Measurements from ENCODE around the gene GREB1. TPM values are rescaled to one million over a fixed set of nuclear protein-coding genes. Genes with fewer than 3 reads are reported as not detected.

The GREB1 gene
- total and polyA plus RNA-seq, 2 of the 13 experiments (the other 11 are each of a cell fraction or from before 2014, with no cell fraction given) = 31.3 to 61.2 TPM

- peak; percentile 87 for TF ChIP-seq AHDC1 (CRISPR knock-in tag; IDR thresholded peaks at IDR 0.05; ENCODE audit: borderline replicate concordance)
- no peak for TF ChIP-seq ZNF180 (CRISPR knock-in tag; IDR thresholded peaks at IDR 0.05; ENCODE audit: borderline replicate concordance, low read depth)
- TF ChIP-seq ZNF225 (CRISPR knock-in tag; IDR thresholded peaks at IDR 0.05) = no peak; the same call in 1 of the 2 replicates
- TF ChIP-seq ZNF788 (CRISPR knock-in tag; IDR thresholded peaks at IDR 0.05; ENCODE audit: borderline replicate concordance) = no peak
- no peak for TF ChIP-seq ZNF484 (CRISPR knock-in tag; IDR thresholded peaks at IDR 0.05; ENCODE audit: borderline replicate concordance, low read depth)
- TF ChIP-seq, protein P1, sequence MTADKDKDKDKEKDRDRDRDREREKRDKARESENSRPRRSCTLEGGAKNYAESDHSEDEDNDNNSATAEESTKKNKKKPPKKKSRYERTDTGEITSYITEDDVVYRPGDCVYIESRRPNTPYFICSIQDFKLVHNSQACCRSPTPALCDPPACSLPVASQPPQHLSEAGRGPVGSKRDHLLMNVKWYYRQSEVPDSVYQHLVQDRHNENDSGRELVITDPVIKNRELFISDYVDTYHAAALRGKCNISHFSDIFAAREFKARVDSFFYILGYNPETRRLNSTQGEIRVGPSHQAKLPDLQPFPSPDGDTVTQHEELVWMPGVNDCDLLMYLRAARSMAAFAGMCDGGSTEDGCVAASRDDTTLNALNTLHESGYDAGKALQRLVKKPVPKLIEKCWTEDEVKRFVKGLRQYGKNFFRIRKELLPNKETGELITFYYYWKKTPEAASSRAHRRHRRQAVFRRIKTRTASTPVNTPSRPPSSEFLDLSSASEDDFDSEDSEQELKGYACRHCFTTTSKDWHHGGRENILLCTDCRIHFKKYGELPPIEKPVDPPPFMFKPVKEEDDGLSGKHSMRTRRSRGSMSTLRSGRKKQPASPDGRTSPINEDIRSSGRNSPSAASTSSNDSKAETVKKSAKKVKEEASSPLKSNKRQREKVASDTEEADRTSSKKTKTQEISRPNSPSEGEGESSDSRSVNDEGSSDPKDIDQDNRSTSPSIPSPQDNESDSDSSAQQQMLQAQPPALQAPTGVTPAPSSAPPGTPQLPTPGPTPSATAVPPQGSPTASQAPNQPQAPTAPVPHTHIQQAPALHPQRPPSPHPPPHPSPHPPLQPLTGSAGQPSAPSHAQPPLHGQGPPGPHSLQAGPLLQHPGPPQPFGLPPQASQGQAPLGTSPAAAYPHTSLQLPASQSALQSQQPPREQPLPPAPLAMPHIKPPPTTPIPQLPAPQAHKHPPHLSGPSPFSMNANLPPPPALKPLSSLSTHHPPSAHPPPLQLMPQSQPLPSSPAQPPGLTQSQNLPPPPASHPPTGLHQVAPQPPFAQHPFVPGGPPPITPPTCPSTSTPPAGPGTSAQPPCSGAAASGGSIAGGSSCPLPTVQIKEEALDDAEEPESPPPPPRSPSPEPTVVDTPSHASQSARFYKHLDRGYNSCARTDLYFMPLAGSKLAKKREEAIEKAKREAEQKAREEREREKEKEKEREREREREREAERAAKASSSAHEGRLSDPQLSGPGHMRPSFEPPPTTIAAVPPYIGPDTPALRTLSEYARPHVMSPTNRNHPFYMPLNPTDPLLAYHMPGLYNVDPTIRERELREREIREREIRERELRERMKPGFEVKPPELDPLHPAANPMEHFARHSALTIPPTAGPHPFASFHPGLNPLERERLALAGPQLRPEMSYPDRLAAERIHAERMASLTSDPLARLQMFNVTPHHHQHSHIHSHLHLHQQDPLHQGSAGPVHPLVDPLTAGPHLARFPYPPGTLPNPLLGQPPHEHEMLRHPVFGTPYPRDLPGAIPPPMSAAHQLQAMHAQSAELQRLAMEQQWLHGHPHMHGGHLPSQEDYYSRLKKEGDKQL (CRISPR knock-in tag; IDR thresholded peaks at IDR 0.05; ENCODE audit: low read depth) = peak; percentile 78
- TF ChIP-seq, protein P2, sequence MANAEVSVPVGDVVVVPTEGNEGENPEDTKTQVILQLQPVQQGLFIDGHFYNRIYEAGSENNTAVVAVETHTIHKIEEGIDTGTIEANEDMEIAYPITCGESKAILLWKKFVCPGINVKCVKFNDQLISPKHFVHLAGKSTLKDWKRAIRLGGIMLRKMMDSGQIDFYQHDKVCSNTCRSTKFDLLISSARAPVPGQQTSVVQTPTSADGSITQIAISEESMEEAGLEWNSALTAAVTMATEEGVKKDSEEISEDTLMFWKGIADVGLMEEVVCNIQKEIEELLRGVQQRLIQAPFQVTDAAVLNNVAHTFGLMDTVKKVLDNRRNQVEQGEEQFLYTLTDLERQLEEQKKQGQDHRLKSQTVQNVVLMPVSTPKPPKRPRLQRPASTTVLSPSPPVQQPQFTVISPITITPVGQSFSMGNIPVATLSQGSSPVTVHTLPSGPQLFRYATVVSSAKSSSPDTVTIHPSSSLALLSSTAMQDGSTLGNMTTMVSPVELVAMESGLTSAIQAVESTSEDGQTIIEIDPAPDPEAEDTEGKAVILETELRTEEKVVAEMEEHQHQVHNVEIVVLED (CRISPR knock-in tag; IDR thresholded peaks at IDR 0.05; ENCODE audit: borderline replicate concordance) = peak; percentile 58
- TF ChIP-seq IRX3 (CRISPR knock-in tag; IDR thresholded peaks at IDR 0.05; ENCODE audit: borderline replicate concordance, low read depth) = peak; percentile 62; the same call in 1 of the 2 replicates
- TF ChIP-seq, protein P3, sequence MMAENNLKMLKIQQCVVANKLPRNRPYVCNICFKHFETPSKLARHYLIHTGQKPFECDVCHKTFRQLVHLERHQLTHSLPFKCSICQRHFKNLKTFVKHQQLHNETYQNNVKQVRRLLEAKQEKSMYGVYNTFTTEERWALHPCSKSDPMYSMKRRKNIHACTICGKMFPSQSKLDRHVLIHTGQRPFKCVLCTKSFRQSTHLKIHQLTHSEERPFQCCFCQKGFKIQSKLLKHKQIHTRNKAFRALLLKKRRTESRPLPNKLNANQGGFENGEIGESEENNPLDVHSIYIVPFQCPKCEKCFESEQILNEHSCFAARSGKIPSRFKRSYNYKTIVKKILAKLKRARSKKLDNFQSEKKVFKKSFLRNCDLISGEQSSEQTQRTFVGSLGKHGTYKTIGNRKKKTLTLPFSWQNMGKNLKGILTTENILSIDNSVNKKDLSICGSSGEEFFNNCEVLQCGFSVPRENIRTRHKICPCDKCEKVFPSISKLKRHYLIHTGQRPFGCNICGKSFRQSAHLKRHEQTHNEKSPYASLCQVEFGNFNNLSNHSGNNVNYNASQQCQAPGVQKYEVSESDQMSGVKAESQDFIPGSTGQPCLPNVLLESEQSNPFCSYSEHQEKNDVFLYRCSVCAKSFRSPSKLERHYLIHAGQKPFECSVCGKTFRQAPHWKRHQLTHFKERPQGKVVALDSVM (CRISPR knock-in tag; IDR thresholded peaks at IDR 0.05) = peak; percentile 99
- TF ChIP-seq ZNF703 (CRISPR knock-in tag; IDR thresholded peaks at IDR 0.05; ENCODE audit: borderline replicate concordance) = 0 out of 2 replicates have a peak, but pooled peaks have one; percentile 36
- TF ChIP-seq NCOR1 (IDR thresholded peaks at IDR 0.05; ENCODE audit: borderline replicate concordance, low read length) = 0 out of 2 replicates have a peak, but pooled peaks have one; percentile 73
Observed at GRCh38 chr2:11505652-11506610, 27.9 kb upstream of the GREB1 start (continued).

Data from HepG2 (cell line).